ENCODE measurements around the gene LIPC. TPM values are rescaled to one million over a fixed set of nuclear protein-coding genes. Genes with fewer than 3 reads are reported as not detected.

LIPC gene
- total and polyA plus RNA-seq, 10 of the 15 experiments (the other 5 are each of a cell fraction or from before 2014, with no cell fraction given): 0.06 to 0.31 (median 0.16) TPM; not detected in 1

DNA sequence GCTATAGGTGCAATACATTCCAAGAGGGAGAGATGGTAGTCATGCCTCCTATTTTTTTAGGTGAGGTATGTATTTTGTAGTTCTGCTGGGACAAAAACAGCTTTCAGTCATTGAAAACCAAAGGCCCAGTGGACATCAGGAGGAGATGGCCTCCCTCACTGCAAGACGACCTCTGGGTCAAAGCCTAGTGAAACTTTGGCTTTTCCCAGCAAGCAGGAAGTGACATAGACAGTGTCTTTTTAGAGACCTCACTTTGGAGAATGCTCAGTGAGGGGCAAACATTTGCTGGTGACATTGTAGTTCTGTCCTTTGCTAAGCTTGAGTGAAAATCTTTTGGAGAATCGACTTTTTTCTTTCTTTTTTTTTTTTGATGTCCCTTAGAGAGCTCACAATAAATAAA lies 27.3 kb downstream of the LIPC start:
- no peak for ATAC-seq
- no peak overlapping the region for H3K4me3 ChIP-seq
- peak overlapping the region; percentile 93; the same call in 1 of the 2 replicates for H3K4me2 ChIP-seq (ENCODE audit: control insufficient read depth, insufficient read depth)
- peaks cover 56% of the 10 kb centered on the region for H3K4me1 ChIP-seq (ENCODE audit: control insufficient read depth, insufficient read depth, low read length)
- H3K9me3 ChIP-seq (replicated peaks; ENCODE audit: control insufficient read depth, insufficient read depth, low read length): no peaks in the 10 kb centered on the region; the same call in 2 of the 3 replicates
- no peaks in the 10 kb centered on the region for H4K20me1 ChIP-seq (ENCODE audit: control insufficient read depth, insufficient read depth)
- intact Hi-C loops (cut with micrococcal nuclease; ENCODE audit: unreplicated experiment) (loop anchor here (10.0 kb wide), 1 partner anchor 286 kb away; the partner anchor contains the start of gene ADAM10), in situ Hi-C loops (cut with MboI) (no loop called here)
- H2AFZ ChIP-seq (ENCODE audit: control insufficient read depth, low read depth, low read length): peak overlapping the region; percentile 0; the same call in 1 of the 2 replicates
- DNase-seq (ENCODE audit: low read depth, low spot score): no peak
- 11% methylated on average over 2 of the region's 2 CpGs for WGBS (ENCODE audit: insufficient coverage, insufficient replicate concordance, low lambda C conversion rate, missing lambda C conversion rate)
- POLR2A ChIA-PET: interaction anchor here (1.0 kb wide), 1 partner anchor 87 kb away, joined by 4 read pairs; no protein-coding TSS in a partner anchor
- H3K79me2 ChIP-seq (ENCODE audit: control insufficient read depth, insufficient read depth, low read length): no peaks in the 10 kb centered on the region
- RAD21 ChIA-PET (ENCODE audit: unreplicated experiment): interaction anchor here (0.7 to 4.4 kb wide), 5 partner anchors 14 to 91 kb away, joined by 3 to 24 read pairs (median 7); no protein-coding TSS in a partner anchor
- no TSS peak for BruUV-seq (replicated peaks)
- 0 out of 2 replicates have a peak, but pooled peaks have one; percentile 15 for TF ChIP-seq NR2F1 (conservative IDR thresholded peaks at IDR 0.05)
- TF ChIP-seq, protein P1, sequence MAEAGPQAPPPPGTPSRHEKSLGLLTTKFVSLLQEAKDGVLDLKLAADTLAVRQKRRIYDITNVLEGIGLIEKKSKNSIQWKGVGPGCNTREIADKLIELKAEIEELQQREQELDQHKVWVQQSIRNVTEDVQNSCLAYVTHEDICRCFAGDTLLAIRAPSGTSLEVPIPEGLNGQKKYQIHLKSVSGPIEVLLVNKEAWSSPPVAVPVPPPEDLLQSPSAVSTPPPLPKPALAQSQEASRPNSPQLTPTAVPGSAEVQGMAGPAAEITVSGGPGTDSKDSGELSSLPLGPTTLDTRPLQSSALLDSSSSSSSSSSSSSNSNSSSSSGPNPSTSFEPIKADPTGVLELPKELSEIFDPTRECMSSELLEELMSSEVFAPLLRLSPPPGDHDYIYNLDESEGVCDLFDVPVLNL (IDR thresholded peaks at IDR 0.05; ENCODE audit: low read depth, low read length): no peak
- CTCF ChIA-PET: interaction anchor here (0.6 to 3.3 kb wide), 7 partner anchors 11 to 97 kb away, joined by 3 to 15 read pairs (median 6); no protein-coding TSS in a partner anchor
- H3K9ac ChIP-seq (ENCODE audit: control insufficient read depth, insufficient read depth, low read length): no peak overlapping the region
- SMC1A ChIA-PET (ENCODE audit: uncharacterized antibody, unreplicated experiment): interaction anchor here (0.5 to 5.0 kb wide), 13 partner anchors 9 to 188 kb away, joined by 3 to 51 read pairs (median 6); no protein-coding TSS in a partner anchor
- no peak for FAIRE-seq
- H3K27ac ChIP-seq (ENCODE audit: control insufficient read depth, insufficient read depth): peak overlapping the region; percentile 93
- H3K36me3 ChIP-seq (ENCODE audit: control insufficient read depth in 2 of 2, insufficient read depth in 2 of 2, low read length in 1 of 2): no peaks in the 10 kb centered on the region
- no peaks in the 10 kb centered on the region for H3K27me3 ChIP-seq (replicated peaks in 1 of 2; ENCODE audit: control insufficient read depth in 2 of 2, insufficient read depth in 2 of 2, low read length in 1 of 2)

DNA sequence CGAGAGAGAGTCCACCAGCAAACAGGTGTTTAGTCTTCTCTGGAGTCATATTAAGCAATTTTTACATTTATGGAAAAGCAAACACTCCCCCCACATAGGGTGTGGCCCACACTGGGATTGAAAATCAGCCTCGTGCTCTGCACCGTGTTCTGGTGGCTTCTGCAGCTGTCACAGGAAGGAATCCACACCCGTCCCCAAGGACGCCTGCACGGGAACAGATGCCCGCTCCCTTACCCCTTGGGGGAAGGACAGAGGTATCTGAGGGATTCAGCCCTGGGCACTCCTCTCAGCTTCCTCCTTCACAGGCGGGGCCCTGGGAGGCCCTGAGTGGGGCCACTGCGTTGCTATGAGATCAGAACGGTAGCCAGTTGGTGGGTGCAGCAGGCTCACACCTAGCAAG lies 27.8 kb downstream of the LIPC start:
- no TSS peak for BruUV-seq (replicated peaks)
- TF ChIP-seq IKZF1 (conservative IDR thresholded peaks at IDR 0.05) (no peak), RBBP5 (conservative IDR thresholded peaks at IDR 0.05) (no peak), NR2C1 (IDR thresholded peaks at IDR 0.05) (no peak)
- TF ChIP-seq, protein P2, sequence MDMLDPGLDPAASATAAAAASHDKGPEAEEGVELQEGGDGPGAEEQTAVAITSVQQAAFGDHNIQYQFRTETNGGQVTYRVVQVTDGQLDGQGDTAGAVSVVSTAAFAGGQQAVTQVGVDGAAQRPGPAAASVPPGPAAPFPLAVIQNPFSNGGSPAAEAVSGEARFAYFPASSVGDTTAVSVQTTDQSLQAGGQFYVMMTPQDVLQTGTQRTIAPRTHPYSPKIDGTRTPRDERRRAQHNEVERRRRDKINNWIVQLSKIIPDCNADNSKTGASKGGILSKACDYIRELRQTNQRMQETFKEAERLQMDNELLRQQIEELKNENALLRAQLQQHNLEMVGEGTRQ (IDR thresholded peaks at IDR 0.05; ENCODE audit: borderline replicate concordance, low read depth, low read length): no peak
- TF ChIP-seq, protein P3, sequence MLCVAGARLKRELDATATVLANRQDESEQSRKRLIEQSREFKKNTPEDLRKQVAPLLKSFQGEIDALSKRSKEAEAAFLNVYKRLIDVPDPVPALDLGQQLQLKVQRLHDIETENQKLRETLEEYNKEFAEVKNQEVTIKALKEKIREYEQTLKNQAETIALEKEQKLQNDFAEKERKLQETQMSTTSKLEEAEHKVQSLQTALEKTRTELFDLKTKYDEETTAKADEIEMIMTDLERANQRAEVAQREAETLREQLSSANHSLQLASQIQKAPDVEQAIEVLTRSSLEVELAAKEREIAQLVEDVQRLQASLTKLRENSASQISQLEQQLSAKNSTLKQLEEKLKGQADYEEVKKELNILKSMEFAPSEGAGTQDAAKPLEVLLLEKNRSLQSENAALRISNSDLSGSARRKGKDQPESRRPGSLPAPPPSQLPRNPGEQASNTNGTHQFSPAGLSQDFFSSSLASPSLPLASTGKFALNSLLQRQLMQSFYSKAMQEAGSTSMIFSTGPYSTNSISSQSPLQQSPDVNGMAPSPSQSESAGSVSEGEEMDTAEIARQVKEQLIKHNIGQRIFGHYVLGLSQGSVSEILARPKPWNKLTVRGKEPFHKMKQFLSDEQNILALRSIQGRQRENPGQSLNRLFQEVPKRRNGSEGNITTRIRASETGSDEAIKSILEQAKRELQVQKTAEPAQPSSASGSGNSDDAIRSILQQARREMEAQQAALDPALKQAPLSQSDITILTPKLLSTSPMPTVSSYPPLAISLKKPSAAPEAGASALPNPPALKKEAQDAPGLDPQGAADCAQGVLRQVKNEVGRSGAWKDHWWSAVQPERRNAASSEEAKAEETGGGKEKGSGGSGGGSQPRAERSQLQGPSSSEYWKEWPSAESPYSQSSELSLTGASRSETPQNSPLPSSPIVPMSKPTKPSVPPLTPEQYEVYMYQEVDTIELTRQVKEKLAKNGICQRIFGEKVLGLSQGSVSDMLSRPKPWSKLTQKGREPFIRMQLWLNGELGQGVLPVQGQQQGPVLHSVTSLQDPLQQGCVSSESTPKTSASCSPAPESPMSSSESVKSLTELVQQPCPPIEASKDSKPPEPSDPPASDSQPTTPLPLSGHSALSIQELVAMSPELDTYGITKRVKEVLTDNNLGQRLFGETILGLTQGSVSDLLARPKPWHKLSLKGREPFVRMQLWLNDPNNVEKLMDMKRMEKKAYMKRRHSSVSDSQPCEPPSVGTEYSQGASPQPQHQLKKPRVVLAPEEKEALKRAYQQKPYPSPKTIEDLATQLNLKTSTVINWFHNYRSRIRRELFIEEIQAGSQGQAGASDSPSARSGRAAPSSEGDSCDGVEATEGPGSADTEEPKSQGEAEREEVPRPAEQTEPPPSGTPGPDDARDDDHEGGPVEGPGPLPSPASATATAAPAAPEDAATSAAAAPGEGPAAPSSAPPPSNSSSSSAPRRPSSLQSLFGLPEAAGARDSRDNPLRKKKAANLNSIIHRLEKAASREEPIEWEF (IDR thresholded peaks at IDR 0.05; ENCODE audit: insufficient replicate concordance, low read depth, low read length): no peak

More for the DNA sequence above, 27.8 kb downstream of the LIPC start:
- CTCF ChIA-PET: interaction anchor here (0.7 to 3.3 kb wide), 4 partner anchors 10 to 97 kb away, joined by 3 to 15 read pairs (median 4); no protein-coding TSS in a partner anchor
- intact Hi-C loops (cut with micrococcal nuclease; ENCODE audit: unreplicated experiment): loop anchor here (10.0 kb wide), 1 partner anchor 285 kb away; the partner anchor contains the start of gene ADAM10
- in situ Hi-C loops (cut with MboI): no loop called here
- peak overlapping the region; percentile 41 for H2AFZ ChIP-seq (ENCODE audit: control insufficient read depth, low read depth, low read length)
- ATAC-seq (no peak), FAIRE-seq (no peak), DNase-seq (ENCODE audit: low read depth, low spot score) (no peak)
- no peaks in the 10 kb centered on the region for H3K36me3 ChIP-seq (ENCODE audit: control insufficient read depth in 2 of 2, insufficient read depth in 2 of 2, low read length in 1 of 2)
- H3K27me3 ChIP-seq (replicated peaks in 1 of 2; ENCODE audit: control insufficient read depth in 2 of 2, insufficient read depth in 2 of 2, low read length in 1 of 2): no peaks in the 10 kb centered on the region
- RAD21 ChIA-PET (ENCODE audit: unreplicated experiment): interaction anchor here (0.7 to 4.4 kb wide), 3 partner anchors 10 to 90 kb away, joined by 3 to 24 read pairs (median 3); no protein-coding TSS in a partner anchor
- H3K4me1 ChIP-seq (ENCODE audit: control insufficient read depth, insufficient read depth, low read length): peaks cover 56% of the 10 kb centered on the region
- H3K4me2 ChIP-seq (ENCODE audit: control insufficient read depth, insufficient read depth): peak overlapping the region; percentile 53
- no peaks in the 10 kb centered on the region for H4K20me1 ChIP-seq (ENCODE audit: control insufficient read depth, insufficient read depth)
- H3K9me3 ChIP-seq (replicated peaks; ENCODE audit: control insufficient read depth, insufficient read depth, low read length): no peaks in the 10 kb centered on the region; the same call in 2 of the 3 replicates
- no peak overlapping the region for H3K9ac ChIP-seq (ENCODE audit: control insufficient read depth, insufficient read depth, low read length)
- 26% methylated on average over 10 of the region's 10 CpGs for WGBS (ENCODE audit: insufficient coverage, insufficient replicate concordance, low lambda C conversion rate, missing lambda C conversion rate)
- no peak overlapping the region for H3K4me3 ChIP-seq
- peak overlapping the region; percentile 93 for H3K27ac ChIP-seq (ENCODE audit: control insufficient read depth, insufficient read depth)
- POLR2A ChIA-PET: interaction anchor here (1.0 to 1.2 kb wide), 2 partner anchors 14 to 88 kb away, joined by 3 to 4 read pairs; no protein-coding TSS in a partner anchor
- H3K79me2 ChIP-seq (ENCODE audit: control insufficient read depth, insufficient read depth, low read length): no peaks in the 10 kb centered on the region
- SMC1A ChIA-PET (ENCODE audit: uncharacterized antibody, unreplicated experiment): interaction anchor here (0.5 to 5.0 kb wide), 10 partner anchors 8 to 189 kb away, joined by 3 to 51 read pairs (median 8); no protein-coding TSS in a partner anchor

All from GM12878 (cell line).